Stimulated activated CD4-positive, alpha-beta T cell treated with anti-CD3 and anti-CD28 coated beads, Interleukin-15, amount 100 ng/mL, for 1 hour (primary cell): Measurements from ENCODE around the gene COPB1.

Experiments used
- DNase-seq, 2 donors: peaks; one replicate each; pipeline ENCODE4 v3.0.0-alpha.2; 2020; ENCODE audit warnings: low read depth in 1 of 2, low spot score in 1 of 2

COPB1 gene

DNA sequence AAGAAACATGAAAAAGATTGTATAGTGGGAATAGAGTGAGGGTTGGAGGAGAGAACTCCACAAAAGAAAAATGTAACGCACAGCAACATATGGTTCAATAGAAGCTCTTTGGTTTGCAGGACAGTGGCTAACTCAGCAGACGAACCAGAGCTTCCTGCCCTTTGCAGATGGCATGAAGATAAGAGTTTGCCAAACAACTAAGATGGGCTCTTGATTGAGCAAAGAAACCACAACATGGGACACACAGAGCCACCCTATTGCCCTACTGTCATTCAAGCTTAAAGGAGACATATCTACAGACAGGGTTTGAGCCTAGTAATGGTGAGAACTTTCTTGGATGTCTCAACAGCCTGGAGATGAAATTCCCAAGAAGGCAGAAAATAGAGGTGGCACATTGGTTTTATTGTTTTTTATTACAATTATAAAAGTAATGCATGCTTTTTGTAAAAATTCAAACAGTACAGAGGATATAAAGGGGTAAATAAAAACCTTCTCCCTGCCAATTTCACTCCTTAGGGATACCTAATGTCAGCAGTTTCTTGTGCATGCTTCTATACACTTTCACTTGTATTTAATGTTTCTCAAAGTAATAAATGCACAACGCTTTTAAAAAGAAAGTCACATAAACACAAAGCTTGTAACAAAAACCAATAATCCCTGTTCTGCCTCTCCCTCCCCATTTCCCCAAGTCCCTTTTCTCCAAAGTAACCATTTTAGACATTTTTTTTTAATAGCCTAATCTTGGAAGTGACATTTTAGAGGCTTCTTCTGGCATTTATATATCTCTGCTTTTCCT, 63.7 kb downstream of the COPB1 start:
- DNase-seq = no peak

DNA sequence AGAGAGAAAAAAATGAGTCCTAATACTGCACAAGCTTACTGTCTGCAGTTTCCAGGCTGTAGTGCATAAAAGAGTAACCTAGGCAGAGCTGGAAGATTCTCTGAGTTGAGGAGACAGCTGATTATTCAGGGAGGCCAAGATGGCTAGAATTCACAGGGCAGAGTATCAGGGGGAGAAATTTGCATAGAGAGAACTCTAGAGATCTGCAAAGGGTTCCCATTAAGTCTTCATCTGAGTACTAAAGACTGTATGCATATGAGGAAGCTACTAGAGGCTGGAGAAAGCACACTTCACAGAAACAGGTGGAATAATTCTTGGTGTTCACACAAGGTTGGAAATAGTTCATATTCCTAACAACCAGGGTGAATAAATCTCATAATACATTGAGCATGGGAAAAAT, 74.0 kb downstream of the COPB1 start:
- DNase-seq = no peak

DNA sequence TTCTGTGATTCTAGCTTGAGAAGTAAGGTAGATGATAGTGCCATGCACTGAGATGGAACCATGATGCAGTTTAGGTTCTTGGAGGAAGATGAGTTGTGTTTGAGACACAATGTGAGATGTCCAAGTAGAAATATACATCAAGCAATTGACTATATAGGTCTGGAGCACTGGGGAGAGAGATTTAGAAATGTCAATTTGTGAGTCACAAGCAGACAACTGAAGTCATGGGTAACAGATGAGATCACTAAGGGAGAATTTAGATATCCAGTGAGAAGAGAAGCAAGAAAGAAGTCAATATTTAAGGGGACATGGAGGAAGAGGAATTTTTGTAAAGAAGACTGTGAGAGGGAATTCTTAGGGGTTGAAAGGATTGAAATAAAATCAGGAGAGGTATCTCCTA, 75.5 kb downstream of the COPB1 start:
- no peak for DNase-seq

DNA sequence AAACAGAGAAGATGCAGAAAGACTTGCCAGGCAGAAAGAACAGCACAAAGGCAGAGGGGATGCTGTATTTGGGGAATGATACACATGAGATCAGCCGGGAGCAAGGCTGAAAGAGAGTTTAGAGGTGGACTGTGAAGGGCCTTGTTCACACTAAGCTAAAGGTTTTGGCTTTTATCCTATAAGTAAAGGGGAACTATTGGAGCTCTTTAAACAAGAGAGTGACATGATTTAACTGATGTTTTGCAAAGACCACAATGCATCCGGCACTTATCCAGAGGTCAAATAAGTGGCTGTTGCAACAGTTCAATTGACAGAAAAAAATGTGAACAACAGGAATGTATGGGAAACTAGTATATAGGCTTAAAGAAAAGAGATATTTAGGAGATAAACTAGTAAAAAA, 76.0 kb downstream of the COPB1 start:
- DNase-seq = no peak

DNA sequence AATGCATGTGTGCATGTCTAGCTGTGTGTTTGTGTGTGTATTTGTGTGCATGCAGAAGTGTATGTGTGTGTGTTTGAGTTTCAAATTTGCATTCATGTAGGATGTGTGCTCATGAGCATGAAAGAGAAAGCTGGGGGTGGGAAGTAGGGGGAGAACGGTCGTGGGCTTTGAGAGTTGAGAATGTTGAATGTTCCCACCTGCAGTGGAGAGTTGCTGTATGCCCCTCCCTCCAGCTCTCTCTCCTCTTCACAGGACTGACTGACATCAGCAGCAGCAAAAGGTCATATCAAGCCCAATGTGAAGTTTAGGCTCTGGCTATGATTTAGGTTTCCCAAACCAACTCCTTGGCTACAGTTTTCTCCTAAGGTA, 76.8 kb downstream of the COPB1 start:
- DNase-seq = no peak

DNA sequence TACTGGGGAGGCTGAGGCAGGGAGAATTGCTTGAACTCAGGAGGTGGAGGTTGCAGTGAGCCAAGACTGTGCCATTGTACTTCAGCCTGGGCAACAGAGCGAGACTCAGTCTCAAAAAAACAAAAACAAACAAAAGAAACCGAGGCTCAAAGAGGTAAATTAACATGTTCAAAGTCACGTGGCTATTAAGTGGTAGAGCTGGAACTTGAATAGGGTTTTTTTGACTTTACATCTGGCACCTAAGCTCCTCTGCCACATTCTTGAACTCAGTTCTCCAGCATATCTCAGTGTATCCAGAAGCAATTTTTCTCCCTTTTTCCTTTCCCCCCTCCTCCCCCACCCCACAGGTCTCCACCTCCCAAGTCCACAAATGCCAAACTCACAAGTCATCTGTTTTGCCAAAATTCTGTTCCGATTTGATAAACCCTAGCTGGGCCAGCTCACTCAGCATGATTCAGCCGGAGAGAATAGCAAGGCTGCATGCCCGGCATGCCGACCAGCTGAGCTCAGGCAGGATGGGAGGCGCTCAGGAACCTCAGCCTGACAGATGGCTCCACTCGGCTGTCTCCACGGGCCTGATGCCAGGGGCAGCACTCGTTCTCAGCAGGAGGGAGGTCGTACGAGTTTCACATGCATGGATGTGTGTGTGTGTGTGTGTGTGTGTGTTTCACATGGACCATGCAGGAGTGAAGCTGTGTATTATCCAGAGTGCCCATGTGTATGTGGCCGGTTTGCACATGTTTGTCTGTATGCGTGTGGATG, 77.4 kb downstream of the COPB1 start:
- DNase-seq = no peak

DNA sequence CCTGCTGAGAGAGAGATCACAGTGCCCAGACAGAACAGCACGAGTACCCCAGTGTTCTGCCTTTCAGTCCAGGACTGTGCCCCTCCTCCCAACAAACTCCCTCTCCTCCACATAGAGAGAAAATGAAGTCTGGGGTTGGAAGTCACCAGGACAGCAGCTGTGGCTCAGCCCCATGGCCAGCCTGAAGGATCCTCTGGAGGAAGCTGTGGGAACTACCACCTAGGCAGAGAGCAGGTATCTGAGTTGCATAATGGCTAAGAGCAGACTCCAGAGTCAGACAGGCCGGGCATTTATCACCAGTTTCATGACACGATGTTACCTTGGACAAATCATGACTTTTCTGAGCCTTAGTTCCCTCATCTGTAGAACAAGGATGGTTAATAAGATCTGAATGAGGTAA, 79.4 kb downstream of the COPB1 start:
- no peak for DNase-seq

DNA sequence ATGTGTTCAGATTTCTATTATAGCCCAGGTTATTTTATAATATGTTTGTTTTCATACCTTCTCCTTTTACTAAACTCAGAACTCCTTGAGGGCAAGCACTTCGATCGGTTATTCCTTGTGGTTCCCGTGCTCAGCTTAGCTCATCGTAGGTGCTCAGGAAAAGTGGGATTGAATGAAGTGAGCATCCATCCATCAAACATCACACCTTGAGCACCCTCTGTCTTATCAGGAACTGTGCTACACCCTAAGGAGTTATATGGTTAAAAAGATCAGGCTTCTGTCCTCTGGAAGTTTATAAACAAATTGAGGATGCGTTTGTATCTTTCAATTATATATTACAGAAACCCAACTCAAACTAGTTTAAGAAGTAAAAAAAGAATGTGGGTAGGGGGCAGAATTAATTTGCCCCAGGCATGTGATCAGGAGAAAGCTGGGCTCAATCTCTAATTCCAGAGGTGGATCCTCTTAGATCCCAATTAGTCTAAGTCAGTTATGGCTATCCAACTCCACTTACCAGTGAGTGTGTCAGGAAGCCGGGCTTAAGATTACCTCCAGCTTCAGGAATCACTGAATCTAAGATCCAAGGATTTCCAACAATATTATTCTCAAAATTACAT, 80.7 kb downstream of the COPB1 start:
- DNase-seq = no peak

DNA sequence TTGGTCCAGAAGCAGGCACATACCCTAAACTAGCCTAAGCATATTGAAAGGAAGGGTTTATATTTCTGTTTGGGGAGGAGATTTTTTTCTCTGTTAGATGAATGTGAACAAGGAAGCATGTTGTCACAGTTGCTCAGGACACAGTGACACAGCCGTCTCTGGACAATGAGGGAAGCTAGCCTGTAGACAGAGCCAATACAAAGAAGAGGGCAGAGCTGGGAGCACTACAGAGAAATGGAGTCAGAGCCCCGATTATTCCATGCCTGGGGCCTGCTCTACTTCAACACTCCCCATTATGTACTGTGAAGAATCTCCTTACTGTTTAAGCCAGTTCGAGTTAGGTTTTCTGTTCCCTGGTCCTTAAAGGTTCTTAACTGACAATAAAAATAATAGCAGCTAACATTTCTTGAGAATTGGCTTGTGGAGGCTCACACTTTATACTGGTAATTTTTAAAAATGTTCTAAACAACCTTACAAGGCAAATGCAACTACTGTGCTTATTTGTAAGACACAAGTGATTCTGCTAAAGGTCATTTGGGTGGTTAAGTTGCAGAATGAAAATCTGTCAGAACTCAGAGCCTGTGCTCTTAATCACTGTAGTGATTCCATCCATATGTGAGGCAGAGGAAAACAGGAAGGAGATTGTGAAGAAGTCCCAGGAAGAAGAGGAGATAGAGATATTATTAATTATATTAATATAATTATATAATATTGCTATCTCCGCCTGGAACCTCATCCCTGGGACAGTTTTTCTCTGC, 81.8 kb downstream of the COPB1 start:
- no peak for DNase-seq

DNA sequence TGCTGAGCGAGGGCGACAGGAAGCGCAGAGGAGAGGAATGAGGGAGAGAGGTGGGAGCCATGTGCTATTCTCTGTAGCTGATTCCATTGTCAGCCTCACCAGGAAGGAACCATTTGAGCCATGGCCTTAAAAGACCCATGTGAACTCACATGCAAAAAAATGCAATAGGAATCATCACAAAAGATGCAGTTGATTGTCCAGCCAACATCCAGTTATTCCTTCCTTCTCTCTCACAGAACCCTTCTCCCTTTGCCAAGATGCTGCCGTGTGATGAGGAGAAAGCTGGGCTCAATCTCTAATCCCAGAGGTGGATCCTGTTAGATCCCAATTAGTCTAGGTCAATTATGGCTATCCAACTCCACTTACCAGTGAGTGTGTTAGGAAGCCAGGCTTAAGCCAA, 82.4 kb downstream of the COPB1 start:
- no peak for DNase-seq

DNA sequence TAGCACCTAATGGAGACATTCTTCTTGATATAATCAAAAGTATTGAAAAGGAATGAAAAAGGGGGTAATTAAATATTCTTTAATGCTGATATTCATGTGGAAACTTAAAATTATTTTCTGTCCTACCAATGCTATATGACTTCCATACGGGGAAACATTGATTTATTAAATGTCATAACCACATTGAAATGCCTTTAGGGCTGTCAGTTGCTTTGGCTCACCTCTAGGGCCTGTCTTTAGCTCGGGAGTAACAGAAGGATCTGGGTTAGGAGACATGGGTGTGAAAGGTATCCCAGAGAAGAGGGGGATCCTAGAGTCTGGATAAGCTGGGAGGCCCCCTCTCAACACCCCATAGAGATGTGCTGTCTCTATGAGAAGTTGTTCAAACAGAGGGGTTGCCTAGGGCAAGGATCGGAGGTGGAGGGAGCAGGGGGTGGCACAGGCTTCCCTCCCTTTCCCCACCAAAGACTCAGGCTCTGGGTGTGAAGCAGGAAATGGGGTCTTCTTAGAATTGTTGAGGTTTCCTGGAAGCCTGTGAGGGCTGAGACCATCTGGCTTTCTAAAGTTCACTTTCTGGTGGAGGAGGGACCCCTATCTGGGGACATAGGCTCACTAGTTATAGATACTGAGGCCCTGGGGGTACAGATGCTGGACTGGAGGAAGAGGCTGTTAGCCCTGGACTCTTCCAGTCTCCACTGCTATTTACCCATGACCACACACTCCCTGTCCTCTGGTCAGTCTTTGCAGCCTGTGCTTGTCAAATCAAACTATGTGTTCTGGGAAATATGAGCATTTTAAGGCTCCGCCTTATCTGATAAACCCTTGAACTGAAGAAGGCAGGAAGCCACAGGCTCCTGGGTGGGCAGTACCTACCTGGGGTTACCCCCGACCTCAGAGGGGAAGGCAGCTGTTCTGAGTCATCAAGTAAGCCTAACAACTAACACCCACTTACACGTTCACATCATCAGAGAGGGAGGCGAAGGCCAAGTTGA, 84.8 kb downstream of the COPB1 start:
- DNase-seq = peak; percentile 34 to 36

DNA sequence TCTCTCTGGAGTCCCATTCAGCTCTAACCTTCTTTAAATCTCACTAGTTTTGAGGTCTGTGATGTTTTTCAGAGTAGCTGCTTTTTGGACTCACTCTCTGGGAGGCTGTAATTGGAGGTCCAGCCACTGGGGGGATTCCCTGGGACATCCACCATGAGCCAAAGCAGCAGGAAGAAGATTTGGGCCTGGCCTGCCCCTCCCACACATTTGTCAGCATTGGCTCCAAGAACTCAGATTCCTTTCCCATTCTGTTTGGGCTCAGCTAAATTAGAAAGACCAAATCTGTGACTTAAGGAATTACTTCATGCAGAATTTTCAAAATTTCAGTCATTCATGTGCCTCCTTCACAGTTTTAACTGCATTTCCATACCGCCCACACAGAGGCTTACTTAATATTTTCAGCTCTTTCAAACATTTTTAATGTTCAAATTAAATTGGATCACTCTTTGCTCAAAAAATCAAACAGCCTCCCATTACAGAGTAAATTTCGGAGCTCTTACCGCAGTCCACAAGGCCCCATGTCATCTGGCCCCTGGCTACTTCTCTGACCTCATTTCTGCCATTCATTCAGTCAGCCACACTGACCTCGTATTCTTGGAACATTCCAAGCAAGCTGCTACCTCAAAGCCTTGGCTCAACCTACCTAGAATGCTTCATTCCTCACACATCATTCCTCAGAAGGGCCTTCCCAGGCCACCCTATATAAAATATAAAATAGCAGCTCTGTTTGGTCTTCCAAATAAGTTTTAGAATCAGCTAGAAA, 86.1 kb downstream of the COPB1 start:
- no peak for DNase-seq

DNA sequence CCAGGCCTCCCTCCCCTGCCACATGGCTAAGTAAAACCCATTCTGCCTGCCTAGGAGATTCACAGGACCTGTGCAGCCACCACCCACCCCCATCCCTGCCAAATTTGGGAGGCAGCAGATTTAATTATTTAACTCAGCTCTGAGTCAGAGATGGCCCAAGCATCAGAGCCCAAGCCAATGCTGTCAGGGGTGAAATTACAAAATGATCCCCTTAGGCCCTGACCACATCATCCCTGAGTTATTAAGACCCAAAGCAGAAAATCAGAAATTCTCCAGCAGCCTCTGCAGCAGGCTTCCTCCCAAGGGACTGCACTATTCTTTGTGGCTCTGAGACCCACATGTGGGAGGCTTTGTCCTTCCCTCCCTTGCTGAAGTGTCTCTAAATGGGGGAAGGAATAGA, 87.8 kb downstream of the COPB1 start:
- DNase-seq = no peak

DNA sequence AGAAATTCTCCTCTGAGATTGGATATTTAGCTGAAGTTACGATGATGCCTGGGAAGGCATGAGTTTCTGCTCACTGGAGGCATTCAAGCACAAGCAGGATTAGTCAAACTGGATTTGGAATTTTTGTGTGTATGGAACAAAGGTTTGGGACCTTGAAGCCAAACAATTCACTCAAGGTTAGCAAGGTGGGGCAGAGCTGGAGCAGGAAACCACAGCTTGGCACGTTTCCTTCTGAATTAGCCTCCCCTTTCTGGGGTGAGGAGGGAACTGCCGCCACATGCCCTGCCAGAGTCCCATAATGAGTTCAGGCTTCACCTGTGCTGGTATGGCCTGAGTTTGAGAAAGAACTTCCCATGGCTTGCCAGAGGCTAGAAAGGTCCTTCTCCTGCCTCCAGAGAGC, 89.7 kb downstream of the COPB1 start:
- DNase-seq = no peak

DNA sequence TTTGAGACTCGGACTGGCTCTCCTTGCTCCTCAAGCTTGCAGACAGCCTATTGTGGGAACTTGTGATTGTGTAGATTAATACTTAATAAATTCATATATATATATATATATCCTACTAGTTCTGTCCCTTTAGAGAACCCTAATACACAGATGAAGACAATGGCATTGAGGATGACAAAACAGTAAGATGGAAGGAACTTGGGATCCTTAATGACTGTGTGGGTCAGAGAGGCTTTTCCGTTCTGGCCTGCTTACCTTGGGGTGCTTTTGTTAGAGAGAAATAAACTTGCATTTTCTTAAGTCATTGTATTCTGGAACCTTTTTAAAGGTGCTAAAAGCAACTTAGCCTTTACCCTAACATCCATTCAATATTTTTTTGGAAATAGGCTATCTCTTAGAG, 91.0 kb downstream of the COPB1 start:
- DNase-seq = no peak
